K562 (cell line): Measurements from ENCODE around the gene DIS3L2.

Experiments
- CREB1 ChIP-seq, 2 experiments: sonication (generic) in 1 of 2; formaldehyde crosslinking in 1 of 2; IDR thresholded peaks; 2 replicates each; pipeline versions ENCODE4 v1.6.1 to v1.8.0; 2012 to 2022; ENCODE audit warnings: inconsistent platforms in 1 of 2, mild to moderate bottlenecking in 1 of 2, missing genetic modification reagents in 1 of 2, moderate library complexity in 1 of 2
- CTCF ChIP-seq, 3 experiments: IDR thresholded peaks in 2 of 3; conservative IDR thresholded peaks in 1 of 3; 2 replicates each; pipeline ENCODE4 v1.5.1; 2011 to 2012; ENCODE audit warnings: low read length in 3 of 3, mild to moderate bottlenecking in 3 of 3, control low read depth in 2 of 3, improper control_type of control experiment in 1 of 3, inconsistent platforms in 1 of 3, low read depth in 1 of 3, mixed read lengths in 1 of 3, moderate library complexity in 1 of 3; ENCODE audit not compliant: insufficient read depth in 2 of 3
- HCFC1 ChIP-seq: IDR thresholded peaks from 2 replicates; pipeline ENCODE4 v1.6.1; 2012; ENCODE audit warnings: low read depth, low read length, improper control_type of control experiment
- ZNF699 ChIP-seq: fragments of 250-450 bp; sonication (Bioruptor Pico); IDR thresholded peaks from 2 replicates; pipeline ENCODE4 v1.8.0; 2021; ENCODE audit warnings: mild to moderate bottlenecking, moderate library complexity; ENCODE audit not compliant: insufficient replicate concordance

- TF ChIP-seq HCFC1 (no peak), ZNF699 (CRISPR knock-in tag) (no peak), CTCF (IDR thresholded peaks at IDR 0.05 in 2 of 3, conservative IDR thresholded peaks at IDR 0.05 in 1 of 3; ENCODE audit: insufficient read depth in 2 of 3, low read depth in 1 of 3, low read length in 3 of 3) (no peak), CREB1 (IDR thresholded peaks at IDR 0.05) (no peak), CREB1 (CRISPR knock-in tag; IDR thresholded peaks at IDR 0.05) (no peak)
These were observed 19.8 kb upstream of the DIS3L2 start for GRCh38 chr2:231941673-231942072.
